Fibroblast of skin of left biceps (primary cell): ENCODE measurements around the gene TBC1D4.
"Not testable (repeated sequence)": the region's sequence is repeated elsewhere in the genome, so short reads cannot be mapped to it uniquely, and the experiment has no call there.

Source experiments
- DNase-seq, 2 experiments: peaks; one replicate each; pipeline ENCODE4 v3.0.0-alpha.2; 2013; ENCODE audit warnings: low read depth in 2 of 2

The TBC1D4 gene

GRCh38 chr13:75356421-75356820, 125.5 kb downstream of the TBC1D4 start:
- DNase-seq: no peak

- DNase-seq: no peak
These were observed 126.4 kb downstream of the TBC1D4 start for GRCh38 chr13:75355609-75356008.

DNA sequence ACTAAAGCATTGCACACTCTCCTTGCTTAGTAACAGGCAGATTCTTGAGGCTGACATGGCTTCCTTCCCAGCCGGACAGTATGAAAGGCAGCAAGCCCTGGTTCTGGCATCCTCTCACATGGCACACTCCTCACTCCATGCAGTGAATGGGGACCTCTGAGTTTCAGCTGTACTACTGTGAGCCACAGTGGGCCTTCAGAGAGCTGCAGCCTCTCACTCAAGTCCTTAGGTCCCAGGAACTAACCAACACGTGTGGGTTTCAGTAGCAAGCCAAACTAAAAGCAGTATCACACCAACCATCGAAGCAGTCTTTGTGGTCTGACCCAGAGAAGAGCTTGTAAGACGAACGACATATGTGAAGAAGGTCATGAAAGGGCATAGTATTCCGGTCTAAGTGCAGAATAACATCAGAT, 128.2 kb downstream of the TBC1D4 start:
- DNase-seq: no peak

- no peak for DNase-seq
These were observed 129.2 kb downstream of the TBC1D4 start for GRCh38 chr13:75352641-75353327.

- DNase-seq: not testable (repeated sequence)
These were observed 130.4 kb downstream of the TBC1D4 start for GRCh38 chr13:75351538-75351937.

- DNase-seq: no peak
These were observed 134.0 kb downstream of the TBC1D4 start for GRCh38 chr13:75347925-75348324.

GRCh38 chr13:75347457-75347856, 134.5 kb downstream of the TBC1D4 start:
- no peak for DNase-seq

GRCh38 chr13:75345193-75345592, 136.8 kb downstream of the TBC1D4 start:
- DNase-seq: no peak

- no peak for DNase-seq
These were observed 140.9 kb downstream of the TBC1D4 start for GRCh38 chr13:75341028-75341427.

GRCh38 chr13:75339635-75340374, 142.2 kb downstream of the TBC1D4 start:
- no peak for DNase-seq

DNA sequence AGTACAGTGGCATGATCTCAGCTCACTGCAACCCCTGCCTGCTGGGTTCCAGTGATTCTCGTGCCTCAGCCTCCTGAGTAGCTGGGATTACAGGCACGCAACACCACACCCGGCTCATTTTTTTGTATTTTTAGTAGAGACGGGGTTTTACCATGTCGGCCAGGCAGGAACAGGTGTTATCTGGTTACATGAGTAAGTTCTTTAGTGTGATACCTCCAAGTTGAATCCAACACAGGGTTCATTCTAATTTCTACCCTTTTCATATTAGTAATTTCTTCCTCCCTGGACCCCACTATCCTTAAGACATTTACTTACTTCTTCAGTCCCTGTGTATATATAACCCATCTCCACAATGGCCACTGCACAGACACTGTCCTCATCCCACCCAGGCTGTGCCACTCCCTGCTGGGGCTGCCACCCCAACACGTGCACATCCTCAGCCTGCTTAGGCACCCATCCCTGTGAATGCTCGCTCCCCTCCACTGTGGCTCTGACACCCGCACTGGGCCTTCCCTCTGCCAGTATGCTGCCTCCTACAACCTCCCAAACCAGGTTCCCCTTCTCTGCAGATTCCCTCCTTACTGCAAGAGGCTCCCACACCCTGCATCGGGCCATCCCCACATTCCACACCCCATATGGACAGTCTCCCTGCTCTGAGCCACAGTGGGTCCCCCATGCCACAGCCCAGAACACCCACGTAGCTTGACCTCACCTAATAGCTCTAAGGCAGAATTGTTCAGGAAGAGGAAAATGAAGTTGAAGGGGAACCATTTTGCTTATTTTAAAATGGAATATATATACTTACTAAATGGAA, 147.1 kb downstream of the TBC1D4 start:
- no peak for DNase-seq

DNA sequence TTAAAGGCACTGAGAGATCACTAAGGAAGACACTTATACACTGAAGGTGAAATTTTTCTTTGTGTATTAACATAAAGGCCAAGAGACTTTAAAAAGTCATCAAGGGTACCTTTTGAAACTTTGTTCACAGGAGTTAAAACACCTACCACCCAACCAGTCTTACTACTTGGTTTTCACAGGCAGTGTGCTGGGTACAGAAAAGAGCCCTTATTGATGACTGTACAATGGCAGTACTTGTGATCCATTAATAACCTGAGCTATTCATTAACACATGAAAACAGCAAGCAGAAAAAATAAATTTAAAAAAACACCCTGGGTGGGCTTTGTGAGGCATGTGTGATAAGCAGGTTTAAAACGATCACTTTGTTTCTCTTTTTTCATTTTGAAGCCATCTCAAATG, 148.9 kb downstream of the TBC1D4 start:
- DNase-seq: no peak

DNA sequence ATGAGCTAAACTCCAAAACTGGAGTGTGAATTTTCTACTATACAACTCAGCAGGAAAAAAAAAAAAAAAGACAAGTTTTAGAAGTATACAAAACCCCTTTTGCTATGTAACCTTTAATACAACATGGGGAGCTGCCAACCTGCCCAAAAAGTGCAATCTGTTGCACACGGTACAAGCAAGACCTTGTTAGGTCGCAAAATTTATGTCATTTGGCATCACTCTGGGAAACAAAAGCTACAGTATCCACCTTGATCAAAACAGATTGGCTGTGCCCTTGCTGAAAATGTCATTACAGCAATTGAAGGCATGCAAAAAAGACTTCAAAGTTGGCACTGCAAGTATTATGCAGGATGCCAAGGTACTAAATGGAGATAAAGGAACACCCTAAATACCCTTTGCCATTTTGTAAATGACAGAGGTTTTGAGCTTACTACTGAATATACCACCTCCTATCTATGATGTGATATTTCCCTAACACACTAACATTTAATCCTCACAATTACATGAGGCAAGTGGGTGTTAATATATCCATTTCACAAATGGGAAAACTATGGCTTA, 150.1 kb downstream of the TBC1D4 start:
- no peak for DNase-seq

GRCh38 chr13:75330770-75331169, 151.2 kb downstream of the TBC1D4 start:
- no peak for DNase-seq

DNA sequence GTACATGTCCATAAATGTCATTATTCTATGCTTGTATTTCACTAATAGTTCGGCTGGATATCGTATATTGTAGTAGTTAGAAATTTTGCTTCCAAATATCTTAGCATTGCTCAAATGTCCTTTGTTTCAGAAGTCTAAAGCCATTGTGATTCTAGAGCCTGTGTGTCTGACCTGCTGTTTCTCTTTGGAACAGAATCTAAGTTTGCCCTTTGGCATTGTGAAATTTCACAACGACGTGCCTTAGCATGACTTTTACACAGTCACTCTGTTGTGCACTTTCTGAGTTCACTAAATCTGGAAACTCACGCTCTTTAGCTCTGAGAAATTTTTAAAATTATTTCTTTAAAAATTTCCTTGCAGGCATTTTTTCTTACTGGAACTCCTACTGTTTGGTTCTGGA, 152.2 kb downstream of the TBC1D4 start:
- no peak for DNase-seq

DNA sequence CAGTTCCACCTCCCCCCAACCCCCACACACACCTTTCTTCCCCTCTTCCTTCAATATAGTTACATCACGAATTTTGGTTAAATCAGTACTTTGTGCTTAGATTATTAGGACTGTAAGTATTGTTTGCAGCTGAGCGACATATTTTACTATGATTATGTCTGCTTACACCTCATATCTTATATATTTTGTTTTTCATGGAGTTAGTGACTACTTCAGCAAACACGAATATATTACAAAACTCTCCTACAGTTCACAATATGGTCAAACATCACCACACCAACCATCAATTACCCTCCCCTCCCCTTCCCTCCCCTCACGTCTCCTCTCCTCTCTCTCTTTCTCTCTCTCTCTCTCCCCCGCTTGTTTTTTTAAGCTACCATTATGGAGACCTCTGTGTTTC, 152.9 kb downstream of the TBC1D4 start:
- no peak for DNase-seq

GRCh38 chr13:75327135-75327510, 154.8 kb downstream of the TBC1D4 start:
- no peak for DNase-seq

DNA sequence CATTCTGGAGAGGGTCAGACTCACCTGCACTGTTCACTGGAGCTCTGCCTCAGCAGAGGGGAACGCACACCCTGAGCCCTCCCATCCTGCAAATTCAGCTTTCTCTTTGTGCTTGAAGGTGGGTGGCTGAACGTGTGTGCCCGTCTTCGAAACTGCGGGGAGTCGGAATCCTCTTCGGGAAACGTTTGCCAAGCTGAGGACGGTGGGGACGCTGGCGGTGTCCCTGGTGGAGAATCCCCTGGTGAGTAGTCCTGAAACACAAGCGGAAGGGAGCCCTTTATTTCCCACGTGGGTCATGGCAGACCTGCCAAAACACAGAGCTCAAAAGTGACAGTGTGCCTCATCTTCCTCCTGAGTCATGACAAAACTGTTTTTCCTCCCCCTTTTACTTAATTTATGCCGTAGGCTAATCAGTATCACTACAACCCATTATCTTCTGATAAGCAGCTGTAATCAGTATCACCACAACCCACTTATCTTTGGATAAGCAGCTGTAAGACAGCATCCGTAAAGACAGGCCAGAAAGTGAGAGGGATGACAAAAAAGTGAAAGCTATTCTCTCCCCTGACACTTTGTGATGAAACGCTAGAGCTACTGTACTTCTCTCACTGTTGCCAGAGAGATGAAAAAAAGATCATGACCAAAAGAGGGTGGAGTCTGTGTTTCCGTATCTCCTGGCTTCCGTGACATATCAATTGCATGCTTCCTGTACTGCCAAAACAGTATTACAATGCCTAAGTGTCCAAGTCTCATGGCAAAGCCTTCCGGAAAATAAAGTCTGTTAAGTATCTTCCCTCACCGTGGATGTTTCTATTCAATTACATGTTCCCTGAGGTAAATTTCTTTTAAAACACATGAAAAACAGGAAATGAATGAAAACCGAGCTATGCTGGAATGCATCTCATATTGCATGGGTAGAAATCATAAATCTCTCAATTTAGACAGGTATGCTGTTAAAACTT, 155.5 kb downstream of the TBC1D4 start:
- peak; percentile 23 to 31 for DNase-seq

DNA sequence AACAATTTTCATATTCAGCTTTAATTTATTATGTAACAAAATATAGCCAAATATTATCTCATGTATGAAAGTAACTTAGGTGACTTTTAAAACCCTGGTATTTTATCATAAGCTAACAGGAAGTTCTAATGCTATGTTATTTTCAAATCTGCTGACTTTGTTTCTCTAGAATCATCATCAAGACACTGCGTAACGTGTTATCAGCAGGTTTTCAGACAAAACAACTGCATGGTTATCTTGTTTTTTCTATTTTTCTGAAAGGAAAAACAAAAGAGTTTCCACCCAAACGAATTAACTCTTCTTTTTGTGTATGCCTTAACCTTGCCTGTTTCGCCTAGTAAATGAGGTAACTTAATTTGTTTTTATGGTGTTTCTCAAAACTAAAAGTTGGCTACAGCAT, 156.3 kb downstream of the TBC1D4 start:
- no peak for DNase-seq

DNA sequence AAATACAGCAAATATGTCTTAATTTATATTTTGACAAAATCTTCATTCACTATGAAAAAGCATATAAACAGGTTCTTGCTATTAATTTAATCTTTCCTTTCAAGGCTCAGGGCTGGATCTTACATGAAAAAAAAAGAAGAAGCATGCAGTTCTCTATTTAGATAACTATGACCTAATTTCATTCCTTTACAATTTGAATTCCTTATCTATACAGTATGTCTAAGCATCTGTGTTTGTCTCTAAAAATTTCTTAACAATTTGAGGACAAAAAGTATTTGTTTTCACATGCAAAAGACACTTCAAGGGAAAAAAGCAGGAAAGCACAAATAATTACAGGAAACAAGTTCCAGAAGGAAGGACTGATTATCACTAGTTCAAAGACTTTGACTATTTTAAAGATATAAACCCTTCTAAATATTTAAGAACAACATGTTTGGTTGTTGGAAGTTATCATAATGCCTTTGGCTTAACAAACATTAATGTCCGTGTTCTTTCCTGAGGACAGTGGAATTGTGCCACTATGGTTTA, 157.5 kb downstream of the TBC1D4 start:
- DNase-seq: no peak

- DNase-seq: no peak
These were observed 160.9 kb downstream of the TBC1D4 start for GRCh38 chr13:75321084-75321483.
